HCT116 (cell line): ENCODE data around the gene ADGRB2.

Experiments used
- CTCF ChIP-seq, 3 experiments: fragments of 200-600 bp in 1 of 3; sonication (generic) in 1 of 3; IDR thresholded peaks in 2 of 3; conservative IDR thresholded peaks in 1 of 3; 2 replicates each; pipeline ENCODE4 v1.5.1; 2012 to 2017; ENCODE audit warnings: low read depth in 2 of 3, low read length in 2 of 3, antibody characterized with exemption in 1 of 3, borderline replicate concordance in 1 of 3, control low read depth in 1 of 3, mild to moderate bottlenecking in 1 of 3, mixed read lengths in 1 of 3, mixed run types in 1 of 3, moderate library complexity in 1 of 3; ENCODE audit not compliant: insufficient read depth in 1 of 3
- EZH2 ChIP-seq: fragments of 200-600 bp; sonication (generic); IDR thresholded peaks from 2 replicates; pipeline ENCODE4 v1.6.1; 2017; ENCODE audit warnings: antibody characterized with exemption, mixed run types
- EZH2phosphoT487 ChIP-seq: fragments of 200-600 bp; IDR thresholded peaks from 2 replicates; pipeline ENCODE4 v1.6.1; 2018; ENCODE audit warnings: antibody characterized with exemption, borderline replicate concordance
- MAX ChIP-seq: IDR thresholded peaks from 2 replicates; pipeline ENCODE4 v1.6.1; 2012
- POLR2A ChIP-seq: IDR thresholded peaks from 2 replicates; pipeline ENCODE4 v1.7.0; 2011; ENCODE audit warnings: borderline replicate concordance; ENCODE audit not compliant: insufficient read depth, insufficient read length; ENCODE audit errors: extremely low read depth
- POLR2AphosphoS5 ChIP-seq: IDR thresholded peaks from 2 replicates; pipeline ENCODE4 v1.6.1; 2011; ENCODE audit warnings: mild to moderate bottlenecking, low read depth, low read length, moderate library complexity
- RAD21 ChIP-seq: IDR thresholded peaks from 2 replicates; pipeline ENCODE4 v1.6.1; 2012; ENCODE audit warnings: low read depth, mild to moderate bottlenecking
- SRF ChIP-seq: IDR thresholded peaks from 2 replicates; pipeline ENCODE4 v1.6.1; 2012; ENCODE audit warnings: low read depth
- YY1 ChIP-seq: IDR thresholded peaks from 2 replicates; pipeline ENCODE4 v1.6.1; 2011; ENCODE audit warnings: low read length, low read depth, moderate library complexity, mild to moderate bottlenecking; ENCODE audit not compliant: insufficient replicate concordance; ENCODE audit errors: extremely low read depth

GRCh38 chr1:31785020-31785946 is 21.1 kb upstream of the ADGRB2 start:
- TF ChIP-seq MAX (no peak), EZH2phosphoT487 (no peak), EZH2 (no peak), SRF (no peak), CTCF (IDR thresholded peaks at IDR 0.05 in 2 of 3, conservative IDR thresholded peaks at IDR 0.05 in 1 of 3; ENCODE audit: borderline replicate concordance in 1 of 3, insufficient read depth in 1 of 3, low read depth in 2 of 3, low read length in 2 of 3) (no peak), YY1 (no peak), POLR2A (no peak), POLR2AphosphoS5 (no peak), RAD21 (no peak)
